SIG-M5 (cell line): ENCODE data around the gene SCAMP2.

Experiments
- DNase-seq: peaks from one replicate; lab custom pipeline; 2025; lab: John Stamatoyannopoulos, UW

SCAMP2 gene

DNA sequence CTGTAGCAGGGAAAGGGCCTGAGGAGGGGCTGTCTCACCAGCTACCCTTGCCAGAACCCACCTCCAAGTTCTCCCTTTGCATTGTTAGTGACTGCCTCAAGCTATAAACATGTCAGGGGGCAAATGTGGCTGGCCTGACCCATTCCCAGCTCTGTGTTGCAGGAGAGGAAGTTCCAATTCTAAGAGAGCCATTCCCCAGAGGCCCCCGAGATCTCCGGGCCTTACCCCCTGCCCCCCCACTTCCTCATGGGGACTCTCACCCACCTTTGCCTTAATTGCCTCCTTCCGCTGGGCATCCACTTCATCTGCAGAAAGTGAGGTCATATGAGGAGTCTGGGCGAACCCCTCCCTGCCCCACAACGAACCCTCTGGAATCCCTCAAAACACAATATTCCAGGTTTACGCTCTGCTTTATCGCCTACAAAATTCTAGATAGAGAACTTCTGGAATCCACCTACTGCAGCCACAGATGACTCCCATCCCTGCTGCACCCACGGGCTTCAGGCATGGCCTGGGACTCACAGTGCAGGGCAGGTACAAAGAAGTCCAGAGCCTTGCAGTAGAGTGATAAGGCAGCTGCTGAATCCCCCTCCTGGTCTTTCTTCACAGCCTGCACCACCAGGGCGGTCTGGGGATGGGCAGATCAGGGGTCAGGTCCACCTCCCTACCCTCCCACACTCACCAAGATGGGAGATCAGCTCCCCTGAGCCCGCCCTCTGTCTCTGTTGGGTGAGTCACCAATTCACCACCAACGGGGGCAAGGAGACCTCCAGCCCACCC lies 34.2 kb downstream of the SCAMP2 start:
- DNase-seq = no peak

DNA sequence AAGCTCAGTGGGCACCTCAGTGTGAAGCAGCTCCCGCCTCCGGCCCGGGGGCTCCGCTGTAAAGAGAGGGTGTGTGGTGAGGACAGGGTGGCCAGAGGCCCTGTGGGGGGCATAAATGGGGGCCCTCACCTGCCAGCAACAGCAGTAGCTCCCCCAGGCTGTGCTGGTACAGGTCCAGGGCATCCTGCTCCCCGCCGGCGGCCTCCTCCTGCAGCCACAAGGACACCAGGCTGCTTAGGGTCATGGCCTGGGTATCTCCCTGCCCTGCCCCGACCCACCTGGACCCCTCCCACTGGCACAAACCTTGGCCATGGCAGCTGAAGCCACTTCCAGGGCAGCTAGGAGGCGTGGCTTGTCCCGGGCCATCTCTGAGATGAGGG lies 35.0 kb downstream of the SCAMP2 start:
- no peak for DNase-seq

DNA sequence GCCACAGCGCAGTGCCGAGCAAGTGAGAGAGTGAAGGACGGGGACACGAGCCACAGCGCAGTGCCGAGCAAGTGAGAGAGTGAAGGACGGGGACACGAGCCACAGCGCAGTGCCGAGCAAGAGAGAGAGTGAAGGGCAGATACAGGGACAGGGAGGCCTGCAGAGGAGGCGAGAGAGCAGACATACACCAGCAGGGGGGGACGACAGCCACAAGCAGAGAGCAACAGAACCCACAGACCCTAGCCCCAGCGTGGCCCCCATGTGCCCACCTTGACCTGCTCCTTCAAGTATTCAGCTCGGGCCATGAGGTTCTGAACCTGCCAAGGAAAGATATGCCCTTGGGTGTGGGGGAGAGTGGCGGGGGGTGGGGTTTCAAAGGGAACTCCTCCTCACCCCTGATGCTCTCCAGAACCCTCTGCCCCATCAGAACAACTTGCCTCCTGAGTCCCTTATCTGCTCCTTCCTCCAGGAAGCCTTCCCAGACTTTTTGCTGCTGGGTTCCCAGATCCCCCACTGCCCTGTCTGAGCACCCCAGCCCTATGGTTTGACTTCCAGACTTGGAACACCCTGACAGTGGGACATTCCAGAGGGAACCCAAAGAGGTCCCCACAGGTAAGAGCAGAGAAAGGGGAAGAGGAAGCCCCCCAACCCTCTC lies 35.6 kb downstream of the SCAMP2 start:
- no peak for DNase-seq

DNA sequence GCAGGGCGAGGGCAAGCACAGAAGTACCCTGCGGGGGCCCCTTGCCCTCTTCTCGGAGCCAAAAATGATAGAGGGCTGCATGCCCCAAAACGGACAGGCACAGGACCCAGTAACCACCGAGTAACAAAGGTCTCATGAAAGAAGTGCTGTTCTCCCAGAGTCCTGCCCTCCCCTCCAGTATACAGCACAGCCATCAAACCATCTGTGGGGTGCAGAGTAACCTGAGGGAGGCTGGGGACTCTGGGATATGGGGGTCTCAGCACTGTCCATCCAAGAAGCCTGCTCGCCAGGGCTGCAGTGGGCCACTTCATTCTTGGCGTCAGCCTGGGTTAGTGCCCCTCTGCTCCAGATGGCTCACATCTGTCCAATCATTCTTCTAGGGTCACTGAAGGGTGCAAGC lies 36.3 kb downstream of the SCAMP2 start:
- DNase-seq = no peak

DNA sequence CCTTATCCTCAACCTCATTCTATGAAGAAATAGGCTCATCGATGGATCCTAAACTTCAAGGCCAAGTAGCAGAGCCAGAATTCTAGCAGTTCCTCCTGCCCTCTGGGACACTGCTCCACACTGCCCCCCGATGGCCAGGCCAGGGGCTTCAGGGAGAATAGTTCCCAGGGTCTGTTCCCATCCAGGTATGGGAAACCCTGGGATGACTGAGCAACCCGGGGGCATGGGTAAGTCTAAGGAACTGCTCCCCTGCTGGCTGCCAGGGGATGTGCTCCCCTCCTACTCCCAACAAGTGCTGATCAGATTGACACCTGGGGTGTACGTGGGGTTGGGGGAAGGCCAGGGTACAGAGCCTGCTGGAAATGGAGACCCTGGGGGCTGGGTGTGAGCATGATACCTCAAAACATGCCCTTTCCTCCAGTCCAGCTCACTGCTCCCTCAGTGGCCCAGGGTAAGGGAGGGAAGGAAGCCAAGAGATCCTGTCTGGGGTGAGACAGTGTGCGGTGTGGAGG lies 37.8 kb downstream of the SCAMP2 start:
- DNase-seq = no peak

DNA sequence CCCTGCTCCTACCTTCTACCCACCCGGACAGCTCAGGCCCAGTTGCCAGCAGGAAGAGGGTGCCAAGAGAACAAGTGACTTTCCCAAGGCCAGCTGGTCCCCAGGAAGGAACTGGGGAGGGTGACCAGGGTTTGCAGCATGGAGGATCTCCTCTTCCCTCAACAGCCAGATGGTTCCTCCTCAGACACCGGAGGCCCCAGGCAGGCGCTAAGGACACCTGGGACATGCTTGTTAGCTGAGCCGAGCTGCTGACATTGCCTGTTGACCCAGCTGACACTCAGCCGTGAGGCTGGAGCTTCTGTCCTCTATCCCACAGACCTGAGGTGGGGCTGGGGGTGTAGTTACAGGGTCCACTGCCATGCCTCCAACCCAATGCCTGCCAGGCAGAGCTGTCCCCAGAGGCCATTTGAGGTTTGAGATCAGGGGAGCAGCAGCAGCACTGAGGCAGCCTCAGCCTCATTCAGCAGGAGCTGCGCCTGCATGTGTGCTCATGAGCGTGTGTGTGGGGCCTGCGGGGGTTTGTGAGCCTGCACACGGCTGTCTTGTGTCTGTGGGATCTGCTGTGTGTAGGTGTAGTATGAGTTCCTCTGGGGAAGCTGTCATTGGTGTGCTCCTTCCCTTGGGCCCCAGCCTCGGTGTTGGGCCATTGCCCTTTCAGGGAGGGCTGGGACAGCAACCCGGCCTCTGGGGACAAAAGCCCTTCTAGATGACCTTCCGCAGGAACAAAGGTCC lies 39.6 kb downstream of the SCAMP2 start:
- no peak for DNase-seq

DNA sequence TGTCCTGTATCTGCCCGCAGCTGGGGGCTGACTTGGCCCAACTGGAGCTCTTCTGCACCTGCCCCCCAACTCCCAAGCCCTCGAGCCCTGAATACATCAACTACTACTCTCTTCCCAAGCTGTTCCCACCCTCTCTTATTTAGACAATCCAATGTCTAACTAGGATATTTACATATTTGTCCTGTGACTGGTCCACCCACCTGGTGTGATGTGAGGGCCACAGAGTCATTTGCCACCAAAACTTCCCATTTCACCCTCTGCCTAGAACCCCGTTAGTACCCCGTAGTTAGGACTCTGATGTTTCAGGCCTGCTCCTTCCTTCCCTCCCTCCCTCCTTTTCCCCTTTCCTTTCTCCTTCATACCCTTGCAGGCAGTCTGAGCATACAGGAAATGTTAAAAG lies 40.3 kb downstream of the SCAMP2 start:
- DNase-seq = no peak

DNA sequence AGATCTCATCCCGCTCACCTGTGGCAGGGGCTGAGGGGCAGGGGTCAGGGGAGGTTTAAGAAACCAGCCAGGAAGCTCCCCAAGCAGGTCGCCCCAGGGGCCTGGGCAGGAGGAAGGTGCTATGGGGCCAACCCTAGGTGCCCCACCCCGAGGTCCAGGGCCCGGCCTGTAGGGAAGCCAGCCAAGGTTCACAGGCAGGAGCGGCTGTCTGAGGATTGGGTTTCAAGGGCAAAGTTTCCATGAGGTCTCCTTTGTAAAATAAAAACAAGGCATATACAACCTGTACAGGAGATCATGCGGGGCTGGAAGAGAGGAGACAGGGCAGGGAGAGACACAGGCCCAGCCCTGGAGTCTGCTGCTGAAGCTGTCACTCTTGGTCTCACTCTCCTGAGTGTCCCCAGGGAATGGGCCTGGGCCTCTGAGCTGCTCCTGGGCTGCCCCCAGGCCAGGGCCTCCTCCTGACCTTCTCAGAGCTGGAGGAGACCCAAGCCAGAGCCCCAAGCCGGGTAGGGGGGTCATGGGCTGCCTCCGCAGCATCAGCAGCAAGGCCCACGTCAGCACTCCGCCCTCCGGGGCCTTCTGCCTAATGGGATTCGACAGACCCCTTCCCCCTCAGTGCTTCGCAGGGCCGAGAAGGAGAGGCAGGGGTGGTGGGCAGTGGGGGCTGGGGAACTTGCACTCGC lies 41.2 kb downstream of the SCAMP2 start:
- DNase-seq = no peak

DNA sequence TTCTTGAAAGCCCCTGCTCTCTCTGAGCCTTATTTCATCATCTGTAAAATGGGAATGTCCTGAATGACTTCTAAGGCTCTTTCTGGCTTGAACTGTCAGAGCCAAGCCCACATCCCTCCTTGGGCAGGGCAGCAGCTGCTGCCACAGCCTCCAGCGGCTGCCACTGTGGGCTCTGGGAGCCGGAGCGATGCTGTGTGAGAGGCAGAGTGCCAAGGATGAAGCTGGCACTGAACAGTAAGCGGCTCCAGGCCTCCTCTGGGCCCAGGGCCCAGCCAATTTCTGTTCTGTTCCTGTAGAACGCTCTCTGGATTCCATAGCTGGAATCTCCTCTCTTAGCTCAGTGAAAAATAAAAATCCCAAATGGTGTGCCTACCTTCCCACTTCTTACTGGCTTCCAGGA lies 42.3 kb downstream of the SCAMP2 start:
- DNase-seq = no peak

DNA sequence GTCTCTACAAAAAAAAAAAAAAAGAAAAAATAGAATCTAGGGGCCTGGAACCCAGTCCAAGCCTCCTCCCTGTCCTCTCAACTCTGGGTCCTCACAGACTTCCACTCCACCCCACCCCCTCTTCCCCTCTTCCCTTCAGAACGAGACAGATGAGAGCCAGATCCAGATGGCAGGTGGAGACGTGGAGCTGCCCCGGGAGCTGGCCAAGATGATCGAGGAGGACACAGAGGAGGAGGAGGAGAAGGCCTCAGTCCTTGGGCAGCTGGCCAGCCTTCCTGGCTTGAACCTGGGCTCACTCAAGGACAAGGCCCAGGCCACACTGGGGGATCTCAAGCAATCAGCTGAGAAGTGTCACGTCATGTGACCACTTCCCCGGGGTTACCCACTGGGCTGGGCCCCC lies 43.2 kb downstream of the SCAMP2 start:
- no peak for DNase-seq

DNA sequence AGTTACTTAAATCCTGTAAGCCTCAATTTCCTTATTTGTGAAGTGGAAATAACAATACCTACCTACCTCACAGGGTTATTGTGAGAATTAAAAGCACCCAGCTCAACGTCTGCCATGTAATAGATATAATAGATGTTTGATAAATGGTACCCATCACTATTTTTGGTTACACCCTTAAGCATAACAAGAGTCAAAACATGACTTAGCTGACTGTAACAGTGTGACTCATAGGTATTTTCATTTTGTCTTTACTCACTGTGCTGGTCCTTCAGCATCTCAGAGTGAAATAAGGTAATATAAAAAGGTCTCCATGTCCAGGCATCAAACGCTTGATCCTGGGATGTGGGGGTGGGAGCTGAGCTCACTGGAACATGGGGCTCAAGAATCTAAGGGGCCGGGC lies 43.7 kb downstream of the SCAMP2 start:
- DNase-seq = no peak

DNA sequence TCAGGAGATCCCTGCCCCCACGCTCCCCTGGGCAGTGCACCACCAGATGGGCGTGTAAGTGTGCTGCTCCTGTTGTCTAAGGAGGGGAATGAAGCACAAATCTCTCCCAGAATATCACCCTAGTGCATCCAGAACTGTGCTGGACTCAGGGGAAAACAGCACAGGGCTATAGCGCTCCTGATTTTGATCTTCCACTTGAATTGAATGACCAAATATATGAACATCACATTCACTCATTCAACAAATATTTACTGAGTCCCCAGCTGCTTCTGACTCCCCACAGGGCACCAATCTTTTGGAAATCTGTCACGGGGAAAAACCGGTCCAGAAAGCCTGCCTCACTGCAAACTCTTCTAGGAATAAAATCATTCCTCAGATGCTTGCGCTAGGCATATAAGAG lies 44.3 kb downstream of the SCAMP2 start:
- no peak for DNase-seq

DNA sequence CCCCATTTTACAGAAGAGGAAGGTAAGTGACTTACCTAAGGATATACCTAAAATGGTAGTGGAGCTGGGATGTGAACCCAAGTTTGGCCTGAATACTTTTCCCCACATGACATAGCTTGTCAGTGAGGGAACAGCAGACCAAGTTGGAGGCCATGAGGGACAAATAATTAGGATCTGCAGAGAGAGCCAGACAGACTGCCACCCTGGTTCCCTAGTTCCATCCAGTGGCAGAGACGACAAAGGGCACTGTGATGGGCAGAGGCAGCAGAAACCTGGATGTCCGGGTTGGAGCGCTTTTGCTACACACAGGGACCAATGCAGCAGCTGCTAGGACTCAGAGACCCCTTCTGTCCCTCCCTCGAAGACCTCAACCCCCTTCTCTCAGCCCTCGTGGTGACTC lies 45.6 kb downstream of the SCAMP2 start:
- DNase-seq = no peak

DNA sequence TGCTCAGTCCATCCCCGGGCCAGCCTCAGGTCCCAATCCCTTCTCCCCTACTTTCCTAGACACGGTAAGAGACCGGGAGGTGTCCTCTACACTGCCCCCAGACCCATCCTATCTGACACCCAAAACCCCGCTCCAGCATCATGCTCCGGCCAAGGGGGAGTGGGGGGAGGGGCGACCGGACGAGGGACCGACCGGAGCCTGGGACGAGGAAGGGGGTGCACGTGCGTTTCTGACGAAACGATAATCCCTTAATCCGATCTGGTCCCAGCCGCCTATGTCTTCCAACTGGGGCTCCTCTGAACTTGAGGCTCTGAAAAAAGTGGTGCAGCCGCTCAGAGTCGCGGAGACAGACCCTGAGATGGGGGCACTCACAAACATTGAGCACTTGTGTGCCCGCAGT lies 46.2 kb downstream of the SCAMP2 start:
- DNase-seq = no peak

DNA sequence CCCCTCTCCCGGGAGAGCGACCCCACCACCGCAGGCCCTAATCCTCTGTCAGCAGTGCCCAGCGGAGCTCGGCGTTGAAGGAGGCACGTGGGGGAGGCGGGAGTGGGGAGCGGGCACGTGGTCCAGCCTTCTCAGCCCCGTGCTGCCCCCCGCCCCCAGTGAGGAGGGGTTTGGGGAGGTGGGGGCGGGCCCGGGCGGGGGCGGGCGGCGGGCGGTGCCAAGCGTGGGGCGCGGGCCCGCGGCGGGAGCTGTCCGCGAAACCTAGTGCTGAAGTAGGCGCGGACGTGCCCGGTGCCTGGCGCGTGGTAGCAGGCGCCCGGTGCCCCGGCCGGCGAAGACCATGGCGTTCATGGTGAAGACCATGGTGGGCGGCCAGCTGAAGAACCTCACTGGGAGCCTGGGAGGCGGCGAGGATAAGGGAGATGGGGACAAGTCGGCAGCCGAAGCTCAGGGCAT lies 46.8 kb downstream of the SCAMP2 start, which contains the start of gene CPLX3:
Gene CPLX3, plus strand, starts transcription at position 264 of the 456 bp plus-strand sequence. Its CDS starts 77 bp downstream, at position 341.
- DNase-seq = no peak

DNA sequence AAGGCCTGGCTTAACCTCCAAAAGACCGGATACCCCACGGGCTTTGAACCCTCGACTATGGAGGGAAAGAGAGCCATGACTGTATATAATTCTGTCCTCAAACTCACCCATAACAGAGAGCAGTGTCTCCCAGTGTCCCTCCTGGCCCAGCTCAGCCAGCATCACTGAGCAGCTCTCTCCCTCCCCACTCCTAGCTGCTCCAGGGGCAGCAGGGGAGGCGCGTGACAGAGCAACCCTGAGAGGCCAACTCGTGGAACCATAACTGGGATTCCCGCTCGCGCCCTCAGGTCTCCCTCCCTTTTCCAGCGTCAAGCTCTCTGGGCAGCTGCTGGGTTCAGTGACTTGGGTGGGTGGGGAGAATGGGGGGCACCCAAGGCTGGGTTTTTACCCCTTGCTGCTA lies 47.3 kb downstream of the SCAMP2 start:
- DNase-seq = no peak

DNA sequence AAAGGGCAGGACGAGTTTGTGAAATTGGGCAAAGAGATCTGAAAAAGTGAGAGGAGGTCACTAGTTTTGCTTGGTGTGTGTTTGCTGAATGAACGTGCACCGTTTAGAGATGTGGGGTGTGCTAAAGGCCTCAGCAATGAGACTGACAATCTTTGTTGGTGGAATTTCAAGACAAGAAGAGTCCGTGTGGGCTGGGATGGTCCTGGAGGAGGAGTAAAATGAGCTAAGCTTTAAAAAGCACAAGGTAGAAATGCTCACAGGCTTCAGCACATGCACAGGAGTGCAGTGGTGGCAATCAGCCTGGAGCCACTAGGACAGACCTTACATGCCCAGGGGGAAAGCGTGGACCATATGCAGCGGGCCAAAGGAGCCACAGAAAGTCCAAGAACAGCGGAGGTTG lies 48.2 kb downstream of the SCAMP2 start:
- no peak for DNase-seq

DNA sequence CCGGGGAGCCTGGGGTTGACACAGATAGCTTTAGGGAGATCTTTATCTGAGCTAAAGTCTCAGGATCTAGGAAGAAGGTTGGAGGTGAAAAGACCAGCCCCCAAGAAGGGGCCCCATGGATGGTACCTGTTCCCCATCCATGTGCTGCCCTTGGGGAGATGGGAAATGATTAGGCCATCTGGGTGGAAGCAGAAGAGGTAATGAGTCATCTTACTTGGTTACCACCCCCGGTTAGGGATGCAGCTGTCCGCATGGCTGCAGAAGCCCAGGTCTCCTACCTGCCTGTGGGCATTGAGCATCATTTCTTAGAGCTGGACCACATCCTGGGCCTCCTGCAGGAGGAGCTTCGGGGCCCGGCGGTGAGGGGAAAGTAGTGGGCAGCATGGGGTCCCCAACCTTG lies 49.8 kb downstream of the SCAMP2 start:
- DNase-seq = no peak

DNA sequence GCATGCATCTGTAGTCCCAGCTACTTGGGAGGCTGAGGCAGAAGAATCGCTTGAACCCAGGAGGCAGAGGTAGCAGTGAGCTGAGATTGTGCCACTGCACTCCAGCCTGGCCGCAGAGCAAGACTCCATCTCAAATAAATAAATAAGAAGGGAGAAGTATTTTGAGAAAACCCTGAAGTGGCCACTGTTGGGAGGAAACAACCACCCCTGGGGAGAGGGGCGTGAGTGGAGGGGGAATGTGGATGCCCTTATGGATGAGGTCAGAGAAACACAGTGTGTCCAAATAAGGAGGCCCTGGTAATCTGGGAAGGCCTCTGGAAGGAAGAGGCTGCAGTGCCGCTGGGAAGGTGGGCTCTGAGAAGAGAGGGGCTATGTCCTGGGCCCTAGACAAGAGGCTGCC lies 50.9 kb downstream of the SCAMP2 start:
- no peak for DNase-seq

DNA sequence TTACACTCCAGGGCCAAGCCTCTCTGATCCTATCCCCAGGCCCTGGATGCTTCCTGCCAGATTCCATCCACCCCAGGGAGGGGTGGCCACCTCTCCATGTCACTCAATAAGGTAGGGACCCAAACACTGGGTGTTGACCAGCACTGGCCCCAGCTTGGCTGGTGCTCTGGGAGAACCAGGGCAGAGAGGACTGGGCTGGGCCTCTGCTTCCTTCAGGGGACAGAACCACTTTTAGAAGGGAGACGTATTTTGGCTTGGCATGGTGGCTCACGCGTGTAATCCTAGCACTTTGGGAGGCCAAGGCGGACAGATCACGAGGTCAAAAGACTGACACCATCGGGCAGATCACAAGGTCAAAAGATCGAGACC lies 51.4 kb downstream of the SCAMP2 start:
- no peak for DNase-seq

DNA sequence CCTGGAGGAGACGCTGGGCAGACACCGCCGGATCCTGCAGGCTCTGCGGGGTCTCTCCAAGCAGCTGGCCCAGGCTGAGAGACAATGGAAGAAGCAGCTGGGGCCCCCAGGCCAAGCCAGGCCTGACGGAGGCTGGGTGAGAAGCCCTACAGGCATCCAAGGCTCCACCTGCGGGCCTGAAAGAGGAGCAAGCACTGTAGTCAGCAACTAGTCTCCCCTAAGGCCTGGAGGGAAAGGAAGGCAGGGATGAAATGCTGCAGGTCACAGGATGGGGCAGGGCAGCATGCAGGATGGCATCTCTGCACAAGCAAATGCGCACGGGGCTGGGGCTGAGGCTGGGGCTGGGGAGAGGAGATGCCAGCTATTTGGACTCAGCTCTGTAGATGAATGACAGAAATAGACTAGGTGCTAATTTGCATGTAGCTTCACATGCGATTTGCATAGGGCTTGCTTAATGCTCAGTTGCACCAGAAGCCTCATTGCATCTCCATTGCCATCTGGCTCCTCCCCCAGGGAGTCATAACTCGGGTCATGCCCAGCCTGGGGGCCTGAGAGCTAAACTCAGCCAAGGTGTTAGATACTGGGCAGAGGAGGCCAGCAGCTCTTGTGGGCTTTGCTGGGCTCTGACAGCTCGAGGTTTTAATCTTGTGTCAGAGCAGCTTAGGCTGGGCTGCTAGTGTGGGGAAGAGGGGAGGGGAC lies 51.9 kb downstream of the SCAMP2 start:
- no peak for DNase-seq

DNA sequence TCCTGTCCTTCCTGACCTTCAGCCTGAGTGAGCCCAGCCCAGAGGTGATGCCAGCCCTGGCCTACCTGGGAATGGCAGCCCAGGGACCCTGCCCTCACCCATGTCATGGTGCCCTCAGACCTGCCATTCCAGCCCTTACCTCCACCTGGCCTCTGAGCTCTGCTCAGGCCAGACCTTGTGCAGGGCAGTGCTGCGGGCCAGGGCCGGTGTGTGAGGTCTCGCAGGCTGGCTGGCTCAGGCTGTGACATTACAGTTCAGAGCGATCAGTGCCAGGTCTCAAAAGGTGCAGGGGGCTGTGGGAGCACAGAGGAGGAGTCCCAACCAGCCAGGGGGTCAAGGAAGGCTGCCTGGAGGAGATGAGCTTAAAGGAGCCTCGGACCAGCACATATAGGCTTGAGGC lies 53.1 kb downstream of the SCAMP2 start:
- DNase-seq = no peak
